Right kidney (tissue), 1 donor: ENCODE data around the gene RGS6.

ENCODE experiments used
- DNase-seq: peaks from one replicate; pipeline ENCODE4 v3.0.0-alpha.2; 2016

RGS6 gene

GRCh38 chr14:72532686-72533454 lies 600.6 kb downstream of the RGS6 start:
- DNase-seq = no peak

- DNase-seq = no peak
Measured at GRCh38 chr14:72535485-72535884, 603.3 kb downstream of the RGS6 start.

GRCh38 chr14:72538387-72538786 lies 606.2 kb downstream of the RGS6 start:
- DNase-seq = no peak

GRCh38 chr14:72539661-72540315 lies 607.6 kb downstream of the RGS6 start:
- DNase-seq = no peak

- no peak for DNase-seq
Measured at GRCh38 chr14:72540836-72541235, 608.6 kb downstream of the RGS6 start.

GRCh38 chr14:72541546-72541945 lies 609.3 kb downstream of the RGS6 start:
- no peak for DNase-seq

GRCh38 chr14:72543341-72543740 lies 611.1 kb downstream of the RGS6 start:
- no peak for DNase-seq

- peak; percentile 36 for DNase-seq
Measured at GRCh38 chr14:72544615-72545387, 612.6 kb downstream of the RGS6 start.

- DNase-seq = peak; percentile 28
Measured at GRCh38 chr14:72545411-72546311, 613.4 kb downstream of the RGS6 start.

- DNase-seq = no peak
Measured at GRCh38 chr14:72546344-72547016, 614.3 kb downstream of the RGS6 start.

- no peak for DNase-seq
Measured at GRCh38 chr14:72547999-72548398, 615.8 kb downstream of the RGS6 start.

GRCh38 chr14:72549026-72549425 lies 616.8 kb downstream of the RGS6 start:
- DNase-seq = no peak

GRCh38 chr14:72549854-72550253 lies 617.6 kb downstream of the RGS6 start:
- DNase-seq = no peak

GRCh38 chr14:72550513-72550912 lies 618.3 kb downstream of the RGS6 start:
- DNase-seq = no peak

- no peak for DNase-seq
Measured at GRCh38 chr14:72552236-72552635, 620.0 kb downstream of the RGS6 start.

- no peak for DNase-seq
Measured at GRCh38 chr14:72553161-72553560, 620.9 kb downstream of the RGS6 start.

- DNase-seq = no peak
Measured at GRCh38 chr14:72553656-72554055, 621.4 kb downstream of the RGS6 start.

GRCh38 chr14:72554401-72554800 lies 622.2 kb downstream of the RGS6 start:
- no peak for DNase-seq

- DNase-seq = no peak
Measured at GRCh38 chr14:72554994-72555608, 622.9 kb downstream of the RGS6 start.

- DNase-seq = no peak
Measured at GRCh38 chr14:72555609-72556000, 623.4 kb downstream of the RGS6 start.

- DNase-seq = no peak
Measured at GRCh38 chr14:72557671-72558070, 625.4 kb downstream of the RGS6 start.
